Ovary (tissue), 3 donors: ENCODE measurements around the gene RABGAP1L.

Source experiments
- EP300 ChIP-seq: sonication (generic); formaldehyde crosslinking; IDR thresholded peaks from one replicate; pipeline ENCODE4 v1.6.1; 2017; ENCODE audit warnings: antibody characterized with exemption
- POLR2A ChIP-seq: fragments of 450-650 bp; IDR thresholded peaks from one replicate; pipeline ENCODE4 v1.6.1; 2017; ENCODE audit warnings: antibody characterized with exemption, mild to moderate bottlenecking, moderate library complexity
- TF ChIP-seq, protein P1 (sequence below), 3 donors: fragments of 450-650 bp in 2 of 3; fragments of 200-600 bp in 1 of 3; IDR thresholded peaks; one replicate each; pipeline versions ENCODE4 v1.5.1 to v1.8.0; 2016 to 2022; ENCODE audit warnings: antibody characterized with exemption in 3 of 3, mild to moderate bottlenecking in 1 of 3
- donor health status: DM: no; HTN: no; CAD: no.

- TF ChIP-seq, protein P1, sequence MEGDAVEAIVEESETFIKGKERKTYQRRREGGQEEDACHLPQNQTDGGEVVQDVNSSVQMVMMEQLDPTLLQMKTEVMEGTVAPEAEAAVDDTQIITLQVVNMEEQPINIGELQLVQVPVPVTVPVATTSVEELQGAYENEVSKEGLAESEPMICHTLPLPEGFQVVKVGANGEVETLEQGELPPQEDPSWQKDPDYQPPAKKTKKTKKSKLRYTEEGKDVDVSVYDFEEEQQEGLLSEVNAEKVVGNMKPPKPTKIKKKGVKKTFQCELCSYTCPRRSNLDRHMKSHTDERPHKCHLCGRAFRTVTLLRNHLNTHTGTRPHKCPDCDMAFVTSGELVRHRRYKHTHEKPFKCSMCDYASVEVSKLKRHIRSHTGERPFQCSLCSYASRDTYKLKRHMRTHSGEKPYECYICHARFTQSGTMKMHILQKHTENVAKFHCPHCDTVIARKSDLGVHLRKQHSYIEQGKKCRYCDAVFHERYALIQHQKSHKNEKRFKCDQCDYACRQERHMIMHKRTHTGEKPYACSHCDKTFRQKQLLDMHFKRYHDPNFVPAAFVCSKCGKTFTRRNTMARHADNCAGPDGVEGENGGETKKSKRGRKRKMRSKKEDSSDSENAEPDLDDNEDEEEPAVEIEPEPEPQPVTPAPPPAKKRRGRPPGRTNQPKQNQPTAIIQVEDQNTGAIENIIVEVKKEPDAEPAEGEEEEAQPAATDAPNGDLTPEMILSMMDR (IDR thresholded peaks at IDR 0.05) = no peak
- no peak for TF ChIP-seq POLR2A
- no peak for TF ChIP-seq EP300
These were observed 837.7 kb downstream of the RABGAP1L start for GRCh38 chr1:174997041-174997440.
